KG1 (cell line): ENCODE measurements around the gene KCNJ11.

Experiments used
- DNase-seq: peaks from one replicate; lab custom pipeline; 2025; lab: John Stamatoyannopoulos, UW

The KCNJ11 gene

DNA sequence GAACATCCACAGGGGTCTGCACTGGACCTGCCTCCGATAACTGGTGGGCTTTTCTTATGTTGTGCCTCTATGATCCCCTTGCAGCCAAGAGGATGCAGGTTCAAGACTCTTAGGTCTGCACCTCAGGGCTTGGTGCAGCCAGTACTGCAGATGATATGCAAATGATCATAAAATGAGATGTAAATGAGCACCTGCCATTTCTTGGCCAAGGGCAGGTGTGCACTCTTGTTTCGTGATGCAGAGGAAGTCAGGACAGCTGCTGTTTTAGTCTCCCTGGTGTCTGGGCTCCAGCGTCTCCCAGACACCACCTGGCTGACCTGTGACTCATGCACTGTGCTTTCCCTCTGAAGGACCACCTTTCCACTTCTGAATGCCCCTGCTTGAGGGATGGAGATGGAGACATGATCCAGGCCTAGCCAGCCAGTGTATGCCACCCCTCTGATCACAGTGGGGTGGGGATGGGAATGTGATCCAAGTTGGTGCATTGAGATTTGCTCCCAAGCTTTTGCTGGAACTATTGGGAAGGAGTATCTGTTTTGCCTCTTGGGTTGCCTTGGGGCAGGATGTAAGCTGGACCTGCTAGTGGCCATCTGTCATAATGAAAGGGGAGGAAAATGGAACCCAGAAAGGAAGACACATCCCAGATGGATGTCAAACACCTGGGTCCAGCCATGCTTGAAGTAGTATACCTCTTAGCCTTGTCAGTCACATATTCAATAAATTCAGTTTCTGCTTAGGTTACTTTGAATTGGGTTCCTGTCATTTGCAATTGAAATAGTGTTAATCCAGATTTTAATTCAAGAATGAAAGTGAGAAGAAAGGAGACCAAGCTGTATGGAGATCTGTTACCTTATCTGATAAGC, 3.3 kb upstream of the KCNJ11 start:
- DNase-seq, result no peak

DNA sequence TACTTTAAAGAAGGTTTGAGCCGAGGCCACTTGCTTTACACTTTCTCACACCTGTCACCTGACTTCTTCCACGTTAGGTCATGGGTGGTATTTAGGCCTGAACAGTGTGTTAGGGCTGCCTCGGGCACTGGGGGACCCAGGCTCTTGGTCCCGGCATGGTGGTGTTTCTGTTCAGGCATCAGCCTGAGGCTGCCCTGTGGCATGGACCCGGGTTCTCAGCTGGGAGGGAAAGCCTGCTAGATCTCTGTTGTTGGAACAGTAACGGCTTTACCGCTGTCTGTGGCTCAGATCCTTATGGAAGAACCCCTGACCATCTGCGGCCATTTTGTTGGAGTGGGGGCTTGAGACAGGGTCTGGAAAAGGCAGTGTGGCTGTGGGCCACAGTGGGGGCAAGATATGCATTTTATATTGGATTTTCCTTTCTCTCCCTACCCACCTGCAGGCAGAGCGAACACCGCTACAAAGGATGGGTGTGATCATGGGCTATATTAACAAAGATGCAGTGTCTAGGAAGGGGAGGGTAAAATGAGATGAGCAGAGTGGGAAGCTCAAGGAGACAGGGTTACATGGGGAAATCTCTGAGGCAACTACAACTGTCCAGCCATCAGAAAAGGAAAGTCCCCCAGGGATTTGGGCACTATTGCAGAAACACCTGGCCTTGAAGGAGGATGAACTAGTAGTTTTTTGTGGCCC, 1.6 kb upstream of the KCNJ11 start:
- DNase-seq, result no peak

- DNase-seq, result peak; percentile 14
These were observed 925 bp upstream of the KCNJ11 start for GRCh38 chr11:17389211-17389956.

DNA sequence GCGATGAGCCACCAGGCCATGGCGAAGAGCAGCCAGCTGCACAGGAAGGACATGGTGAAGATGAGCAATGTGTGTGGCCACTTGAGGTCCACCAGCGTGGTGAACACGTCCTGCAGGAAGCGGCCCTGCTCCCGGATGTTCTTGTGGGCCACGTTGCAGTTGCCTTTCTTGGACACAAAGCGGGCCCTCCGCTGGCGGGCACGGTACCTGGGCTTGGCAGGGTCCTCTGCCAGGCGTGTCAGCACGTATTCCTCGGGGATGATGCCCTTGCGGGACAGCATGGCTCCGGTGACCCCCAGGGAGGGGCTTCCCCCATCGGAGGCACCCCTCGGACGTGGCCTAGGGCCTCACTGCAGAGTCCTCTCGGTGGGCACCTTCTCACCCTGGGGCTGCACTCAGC, 648 bp downstream of the KCNJ11 start:
- no peak for DNase-seq

DNA sequence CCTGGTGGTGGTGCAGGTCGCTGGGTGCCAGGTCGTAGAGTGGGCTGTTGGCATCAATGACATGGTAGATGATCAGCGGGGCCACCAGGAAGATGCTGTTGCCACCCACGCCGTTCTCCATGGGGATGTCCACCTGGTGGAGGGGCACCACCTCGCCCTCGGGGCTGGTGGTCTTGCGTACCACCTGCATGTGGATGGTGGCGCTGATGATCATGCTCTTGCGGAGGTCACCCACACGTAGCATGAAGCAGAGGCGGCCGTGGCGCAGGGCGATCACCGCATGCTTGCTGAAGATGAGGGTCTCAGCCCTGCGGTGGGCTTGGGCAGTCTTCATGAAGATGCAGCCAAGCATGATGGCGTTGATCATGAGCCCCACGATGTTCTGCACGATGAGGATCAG, 1.2 kb downstream of the KCNJ11 start:
- DNase-seq, result no peak

DNA sequence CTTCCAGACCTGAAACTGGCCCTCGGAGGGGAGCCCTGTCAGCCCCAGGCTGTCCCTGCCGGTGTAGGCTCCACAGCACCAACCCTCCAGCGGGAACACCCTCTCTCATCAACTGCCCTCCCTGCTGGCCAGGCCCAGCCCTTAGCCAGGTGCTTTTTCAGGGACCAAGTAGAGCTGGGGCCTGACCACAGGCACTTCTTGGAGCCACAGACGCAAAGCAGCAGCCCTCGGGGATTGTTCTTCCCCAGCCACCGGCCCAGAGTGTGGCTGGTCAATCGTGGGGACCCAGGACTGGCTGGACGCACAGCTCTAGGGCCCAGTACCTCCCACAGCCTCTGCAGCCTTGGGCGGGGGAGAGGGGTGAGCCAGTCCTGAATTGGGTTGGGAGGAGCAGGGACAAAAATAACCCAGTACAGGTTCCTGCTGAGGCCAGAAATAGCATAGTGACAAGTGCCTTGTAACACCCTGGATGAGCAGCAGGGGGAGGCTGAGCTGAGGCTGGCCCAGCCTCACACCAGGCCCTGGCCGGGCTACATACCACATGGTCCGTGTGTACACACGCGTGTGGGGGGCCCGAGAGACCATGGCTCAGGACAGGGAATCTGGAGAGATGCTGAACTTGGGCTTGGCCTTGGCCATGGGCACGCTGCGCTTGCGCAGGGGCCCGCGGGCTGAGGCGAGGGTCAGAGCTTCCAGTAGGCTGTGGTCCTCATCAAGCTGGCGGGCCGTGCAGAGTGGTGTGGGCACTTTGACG, 2.0 kb downstream of the KCNJ11 start:
- DNase-seq, result peak; percentile 20

GRCh38 chr11:17385926-17386325, 2.5 kb downstream of the KCNJ11 start:
- no peak for DNase-seq

DNA sequence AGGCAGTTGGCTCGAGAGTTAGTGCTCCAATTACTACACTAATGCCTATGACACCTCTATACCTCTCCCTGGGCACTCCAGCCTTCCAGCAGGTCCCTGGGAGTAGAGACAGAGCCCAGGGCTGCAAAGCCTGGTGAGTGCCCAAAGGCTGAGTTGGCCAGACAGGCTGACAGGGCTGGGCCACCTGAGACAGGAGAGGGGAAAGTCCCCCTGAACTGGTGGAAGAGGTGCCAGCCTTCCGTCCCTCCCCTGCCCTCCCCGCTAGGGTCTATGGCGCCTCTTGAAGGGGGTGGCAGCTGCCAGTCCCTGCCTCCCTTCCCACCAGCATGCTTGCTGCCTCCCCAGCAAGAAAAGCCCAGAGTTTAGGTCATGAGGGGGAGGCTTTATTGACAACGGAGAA, 3.0 kb downstream of the KCNJ11 start:
- DNase-seq, result no peak

GRCh38 chr11:17384002-17384511, 4.4 kb downstream of the KCNJ11 start:
- DNase-seq, result peak; percentile 83

GRCh38 chr11:17383461-17383860, 5.0 kb downstream of the KCNJ11 start:
- DNase-seq, result no peak

DNA sequence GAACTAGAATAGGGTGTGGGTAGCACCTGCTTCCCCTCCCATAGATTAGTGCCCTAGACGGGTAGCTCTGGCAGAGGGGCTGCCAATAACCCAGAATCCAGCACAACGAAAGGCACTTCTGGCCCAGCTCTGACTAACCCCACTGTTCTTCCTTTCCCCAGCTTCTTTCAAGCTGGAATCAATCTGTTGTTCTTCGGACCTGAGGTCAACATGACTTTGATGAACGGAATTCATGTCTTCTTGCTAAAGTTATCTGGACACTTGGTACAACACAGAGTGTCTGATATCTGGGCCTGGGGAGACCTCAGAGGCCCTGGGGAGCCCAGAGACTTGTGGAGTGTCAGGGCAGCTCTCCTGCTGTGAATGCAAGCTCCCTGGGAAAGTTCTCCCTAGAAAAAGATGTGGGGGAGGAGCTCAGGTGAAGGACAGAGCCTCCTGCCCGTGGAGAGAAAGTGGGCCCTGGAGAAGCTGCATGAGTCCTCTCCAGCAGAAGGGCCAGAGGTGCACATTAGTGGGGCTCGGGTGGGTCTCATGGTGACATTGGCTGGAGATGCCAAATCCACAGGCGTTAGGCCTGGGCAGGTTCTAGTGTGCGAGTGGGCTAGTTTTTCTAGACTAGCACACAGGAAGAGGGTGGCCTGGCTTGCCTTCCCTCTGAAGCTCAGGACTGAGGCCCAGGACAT, 6.3 kb downstream of the KCNJ11 start:
- no peak for DNase-seq

DNA sequence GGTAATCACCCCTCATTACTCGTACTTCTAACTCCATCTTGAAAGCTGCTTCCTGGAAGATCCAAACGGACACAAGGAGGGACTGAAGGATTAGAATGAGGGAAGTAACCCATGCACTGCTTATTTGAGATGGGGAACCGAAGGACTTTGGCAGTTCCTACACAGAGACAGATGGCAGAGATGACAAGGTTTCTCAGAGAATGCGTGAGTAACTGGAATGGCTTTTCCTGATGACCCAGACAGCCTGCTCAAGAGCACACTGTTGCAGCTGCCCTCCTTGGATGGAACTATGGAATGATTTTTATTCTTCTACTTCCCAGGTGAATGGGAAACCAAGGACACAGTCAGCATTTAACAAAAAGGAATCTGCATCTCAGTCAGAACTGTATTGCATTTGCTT, 7.3 kb downstream of the KCNJ11 start:
- no peak for DNase-seq

GRCh38 chr11:17379383-17380180, 8.9 kb downstream of the KCNJ11 start:
- no peak for DNase-seq

- DNase-seq, result no peak
These were observed 9.8 kb downstream of the KCNJ11 start for GRCh38 chr11:17378655-17379054.

- DNase-seq, result no peak
These were observed 12.0 kb downstream of the KCNJ11 start for GRCh38 chr11:17376493-17376892.

DNA sequence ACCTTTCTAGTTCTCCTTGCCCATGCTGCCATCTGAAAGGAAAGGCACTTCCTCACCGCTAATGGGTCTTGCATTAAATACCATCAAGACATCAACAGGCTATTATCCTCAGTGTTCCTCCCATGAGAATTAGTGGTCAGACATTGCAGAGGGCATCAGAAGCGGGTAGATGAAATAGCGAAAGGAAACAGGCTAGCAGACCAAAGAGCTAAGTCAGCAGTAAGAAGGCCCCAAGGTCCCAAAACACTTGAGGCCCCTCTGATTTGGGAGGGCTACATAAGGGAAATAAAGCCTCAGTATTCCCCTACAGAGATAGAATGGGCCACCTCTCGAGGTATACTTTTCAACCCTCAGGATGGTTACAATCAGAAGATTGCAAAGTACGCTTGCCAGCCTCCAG, 12.9 kb downstream of the KCNJ11 start:
- DNase-seq, result no peak

DNA sequence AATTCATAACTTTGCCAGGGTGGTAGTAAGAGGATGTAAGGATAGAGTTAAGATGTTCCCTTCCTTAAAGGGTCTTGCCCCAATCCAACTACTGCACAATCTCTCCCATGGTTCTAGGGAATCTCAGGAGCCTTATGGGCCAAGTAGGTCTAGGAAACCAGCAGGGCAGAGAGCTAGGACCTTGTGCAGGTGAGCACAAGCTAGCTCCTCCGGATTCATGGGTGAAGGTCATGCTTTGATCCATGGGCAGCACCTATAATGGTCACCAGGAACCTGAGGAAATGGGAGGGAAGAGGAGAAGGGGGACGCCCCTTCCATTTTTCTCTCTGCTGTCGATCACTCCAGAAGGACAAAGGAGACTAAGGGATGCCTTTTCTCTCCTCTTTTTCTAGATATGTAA, 16.8 kb downstream of the KCNJ11 start:
- no peak for DNase-seq

GRCh38 chr11:17369684-17370243, 18.7 kb downstream of the KCNJ11 start:
- DNase-seq, result no peak

- DNase-seq, result no peak
These were observed 19.4 kb downstream of the KCNJ11 start for GRCh38 chr11:17369094-17369493.

DNA sequence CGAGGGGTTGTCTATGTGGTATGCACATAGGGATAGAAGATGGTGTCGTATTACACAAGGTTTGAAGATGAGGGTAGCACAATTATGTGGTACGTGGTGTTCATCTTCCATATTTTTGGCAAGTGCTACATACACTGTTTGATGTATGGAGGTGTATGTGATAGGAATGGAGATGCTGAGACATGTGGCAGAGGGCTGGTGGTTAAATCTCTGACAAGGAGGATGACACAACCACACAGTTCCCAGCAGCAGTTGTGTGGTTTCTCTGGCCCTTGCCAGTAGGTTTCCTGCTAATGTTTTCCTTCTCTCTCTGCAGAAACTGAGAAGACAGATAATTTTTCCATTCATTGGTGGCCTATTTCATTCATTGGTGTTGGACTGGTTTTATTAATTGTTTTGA, 19.9 kb downstream of the KCNJ11 start:
- no peak for DNase-seq
